Measurements from ENCODE around the gene PCBP3. TPM values are rescaled to one million over a fixed set of nuclear protein-coding genes. Genes with fewer than 3 reads are reported as not detected.

Gene PCBP3
- total and polyA plus RNA-seq, 4 donors = 14.3 to 30.0 (median 22.5) TPM

DNA sequence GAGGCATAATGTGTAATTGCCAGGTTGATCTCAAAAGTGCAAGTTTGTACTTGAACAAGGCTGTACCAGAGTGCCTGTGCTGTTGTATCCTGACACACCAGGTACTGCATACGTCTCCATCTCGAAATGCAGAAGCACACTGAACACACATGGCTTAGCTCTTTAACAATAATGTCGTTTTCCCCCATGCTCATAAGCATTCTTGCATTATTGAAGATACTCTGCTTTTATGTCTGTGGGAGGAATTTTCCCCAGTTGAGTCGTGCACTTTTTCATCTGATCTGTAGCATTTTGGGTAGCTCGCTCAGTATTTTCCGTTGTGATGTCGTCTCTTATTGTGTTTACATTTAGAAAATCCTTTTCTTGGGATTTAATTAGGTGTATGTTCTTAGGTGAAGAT, 98.7 kb downstream of the PCBP3 start:
- H3K27me3 ChIP-seq (ENCODE audit: control insufficient read depth, insufficient read depth, low read length) = no peaks in the 10 kb centered on the region
- no peak overlapping the region for H3K4me3 ChIP-seq (ENCODE audit: low read depth, low read length)
- no peak overlapping the region for H3K27ac ChIP-seq (ENCODE audit: low read depth, low read length)
- no peaks in the 10 kb centered on the region for H3K4me1 ChIP-seq (ENCODE audit: control insufficient read depth, insufficient read depth, low read length)
- DNase-seq (ENCODE audit: low read depth in 4 of 6, low spot score in 6 of 6) = peak in 1 of 6 donors; percentile 61
- no peaks in the 10 kb centered on the region for H3K9me3 ChIP-seq (ENCODE audit: control insufficient read depth, insufficient read depth, low read length)
- H3K36me3 ChIP-seq (ENCODE audit: control insufficient read depth, insufficient read depth, low read length) = peaks cover 4% of the 10 kb centered on the region
- WGBS (ENCODE audit: insufficient coverage) = no CpG with 5 or more reads among the region's 7 CpGs

DNA sequence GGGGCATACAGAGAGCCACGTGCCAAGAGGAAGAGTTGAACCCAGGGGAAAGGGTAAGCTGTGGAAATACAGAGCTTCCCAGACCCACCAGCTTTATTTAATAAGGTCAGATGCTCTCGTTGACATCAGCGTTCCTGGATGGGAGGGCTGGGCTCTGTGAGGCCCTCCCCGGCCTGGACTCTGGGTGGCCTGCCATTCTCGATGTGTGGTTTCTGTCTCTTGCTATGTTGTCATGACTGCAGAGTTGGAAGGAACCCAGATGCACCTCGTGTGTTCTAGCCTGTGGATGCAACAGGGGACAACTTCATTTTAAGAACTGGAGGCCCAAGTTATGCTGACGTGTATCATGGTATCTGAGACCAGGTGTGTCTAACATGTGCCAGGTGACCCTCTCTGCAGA, 101.7 kb downstream of the PCBP3 start:
- Histone ChIP-seq H3K27ac (ENCODE audit: low read depth, low read length) (no peak overlapping the region), H3K4me3 (ENCODE audit: low read depth, low read length) (no peak overlapping the region), H3K4me1 (ENCODE audit: control insufficient read depth, insufficient read depth, low read length) (no peaks in the 10 kb centered on the region), H3K27me3 (ENCODE audit: control insufficient read depth, insufficient read depth, low read length) (no peaks in the 10 kb centered on the region), H3K36me3 (ENCODE audit: control insufficient read depth, insufficient read depth, low read length) (peaks cover 11% of the 10 kb centered on the region), H3K9me3 (ENCODE audit: control insufficient read depth, insufficient read depth, low read length) (no peaks in the 10 kb centered on the region)
- WGBS (ENCODE audit: insufficient coverage) = 78% methylated on average over 7 of the region's 7 CpGs
- DNase-seq (ENCODE audit: low read depth in 4 of 6, low spot score in 6 of 6) = no peak

DNA sequence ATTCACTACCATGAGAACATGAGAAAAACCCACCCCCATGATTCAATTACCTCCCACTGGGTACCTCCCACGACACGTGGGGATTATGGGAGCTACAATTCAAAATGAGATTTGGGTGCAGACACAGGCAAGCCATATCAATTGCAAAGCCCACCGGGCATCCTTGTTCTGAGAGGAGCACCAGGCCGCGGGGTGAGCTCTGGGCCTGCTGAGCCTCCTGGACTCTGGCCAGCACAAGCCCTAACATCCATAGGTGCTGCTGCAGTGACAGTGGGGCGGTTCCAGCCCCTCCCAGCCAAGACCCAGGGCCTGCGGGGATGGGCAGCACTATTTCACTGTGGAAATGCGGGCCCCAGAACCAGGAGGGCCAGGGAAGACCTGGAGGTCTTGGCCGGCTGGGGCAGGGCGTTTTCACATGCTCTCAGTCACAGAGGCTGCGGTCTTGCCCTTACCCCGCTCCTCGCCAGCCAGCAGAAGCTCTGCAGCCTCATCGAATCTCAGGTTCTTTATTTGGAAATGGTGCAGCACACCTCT, 103.8 kb downstream of the PCBP3 start:
- Histone ChIP-seq H3K4me1 (ENCODE audit: control insufficient read depth, insufficient read depth, low read length) (no peaks in the 10 kb centered on the region), H3K36me3 (ENCODE audit: control insufficient read depth, insufficient read depth, low read length) (peaks cover 12% of the 10 kb centered on the region), H3K9me3 (ENCODE audit: control insufficient read depth, insufficient read depth, low read length) (no peaks in the 10 kb centered on the region), H3K4me3 (ENCODE audit: low read depth, low read length) (no peak overlapping the region), H3K27me3 (ENCODE audit: control insufficient read depth, insufficient read depth, low read length) (no peaks in the 10 kb centered on the region), H3K27ac (ENCODE audit: low read depth, low read length) (no peak overlapping the region)
- 86% methylated on average over 12 of the region's 14 CpGs for WGBS (ENCODE audit: insufficient coverage)
- DNase-seq (ENCODE audit: low read depth in 4 of 6, low spot score in 6 of 6) = no peak

DNA sequence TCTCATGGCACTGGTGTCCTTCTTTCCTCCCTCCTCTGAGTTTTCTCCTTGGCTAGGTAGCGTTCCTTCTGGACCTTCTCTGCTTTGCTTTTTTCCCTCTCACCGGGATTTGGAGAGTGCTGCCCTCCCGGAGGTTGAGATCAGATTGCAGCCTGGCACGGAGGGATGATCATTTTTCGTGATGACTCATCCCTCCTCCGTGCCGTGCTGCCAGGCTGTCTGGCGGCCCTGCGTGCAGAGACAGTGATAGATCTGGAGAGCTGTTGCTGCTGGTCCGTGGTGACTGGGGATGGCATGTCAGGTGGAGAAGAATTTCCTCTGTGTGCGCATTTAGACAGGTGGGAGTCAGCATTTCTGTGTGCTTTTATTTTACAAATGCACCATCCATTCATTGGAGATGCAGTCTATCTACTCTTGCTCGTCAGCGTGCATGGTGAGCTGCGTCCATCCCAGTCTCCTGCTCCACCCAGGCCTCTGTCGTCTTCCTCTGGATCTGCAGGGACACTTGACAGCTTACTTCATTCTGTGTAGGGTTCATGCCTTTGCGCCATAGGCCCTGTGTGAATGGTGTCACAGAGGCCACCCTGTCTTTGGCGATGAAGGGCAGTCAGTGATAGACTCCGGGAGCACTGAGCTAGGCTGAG, 104.4 kb downstream of the PCBP3 start:
- peak in 1 of 6 donors; percentile 73 for DNase-seq (ENCODE audit: low read depth in 4 of 6, low spot score in 6 of 6)
- Histone ChIP-seq H3K9me3 (ENCODE audit: control insufficient read depth, insufficient read depth, low read length) (no peaks in the 10 kb centered on the region), H3K4me1 (ENCODE audit: control insufficient read depth, insufficient read depth, low read length) (no peaks in the 10 kb centered on the region), H3K27me3 (ENCODE audit: control insufficient read depth, insufficient read depth, low read length) (no peaks in the 10 kb centered on the region), H3K4me3 (ENCODE audit: low read depth, low read length) (no peak overlapping the region), H3K36me3 (ENCODE audit: control insufficient read depth, insufficient read depth, low read length) (peaks cover 12% of the 10 kb centered on the region), H3K27ac (ENCODE audit: low read depth, low read length) (no peak overlapping the region)
- 56% methylated on average over 13 of the region's 18 CpGs for WGBS (ENCODE audit: insufficient coverage)

DNA sequence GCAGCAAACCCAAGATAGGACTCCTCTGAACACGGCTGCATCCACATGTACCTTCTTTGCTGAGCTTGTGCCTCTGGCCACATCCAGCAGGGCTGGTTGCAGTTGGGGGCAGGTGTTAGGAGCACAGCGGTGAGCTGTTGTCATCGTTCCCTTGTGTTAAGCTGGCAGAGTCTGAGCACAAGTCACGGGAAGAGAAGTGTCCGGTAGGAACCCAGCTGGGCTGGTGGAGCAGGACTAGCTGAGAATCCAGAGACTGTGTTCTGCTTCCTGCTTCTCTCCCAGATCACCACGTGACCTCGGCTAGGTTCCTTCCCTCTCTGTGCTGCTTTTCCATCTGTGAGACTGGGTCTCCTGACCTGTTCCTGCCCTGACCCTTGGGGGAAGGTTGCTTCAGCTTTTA, 105.1 kb downstream of the PCBP3 start:
- Histone ChIP-seq H3K4me3 (ENCODE audit: low read depth, low read length) (no peak overlapping the region), H3K27ac (ENCODE audit: low read depth, low read length) (no peak overlapping the region), H3K4me1 (ENCODE audit: control insufficient read depth, insufficient read depth, low read length) (no peaks in the 10 kb centered on the region), H3K27me3 (ENCODE audit: control insufficient read depth, insufficient read depth, low read length) (no peaks in the 10 kb centered on the region), H3K9me3 (ENCODE audit: control insufficient read depth, insufficient read depth, low read length) (no peaks in the 10 kb centered on the region), H3K36me3 (ENCODE audit: control insufficient read depth, insufficient read depth, low read length) (peaks cover 12% of the 10 kb centered on the region)
- 74% methylated on average over 5 of the region's 7 CpGs for WGBS (ENCODE audit: insufficient coverage)
- no peak for DNase-seq (ENCODE audit: low read depth in 4 of 6, low spot score in 6 of 6)

DNA sequence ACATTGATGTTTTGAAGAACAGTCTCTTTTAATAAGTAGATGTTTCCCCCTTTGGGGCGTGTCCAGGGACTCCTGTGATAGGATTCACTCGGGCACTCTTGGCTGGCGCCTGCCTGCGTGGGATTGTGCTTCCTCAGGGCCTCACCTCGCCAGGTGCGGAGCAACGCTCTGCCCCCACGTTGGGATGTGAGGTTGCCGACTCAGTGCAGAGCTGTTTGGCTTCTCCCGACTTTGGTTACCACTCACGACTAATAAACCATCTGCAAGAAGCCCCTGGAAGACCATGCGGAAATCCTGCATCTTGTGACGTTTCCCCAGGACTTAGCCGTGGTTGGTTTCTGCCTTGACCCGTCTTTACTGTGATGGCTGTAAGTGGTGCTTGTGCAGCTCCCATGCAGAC, 106.4 kb downstream of the PCBP3 start:
- Histone ChIP-seq H3K4me3 (ENCODE audit: low read depth, low read length) (no peak overlapping the region), H3K9me3 (ENCODE audit: control insufficient read depth, insufficient read depth, low read length) (no peaks in the 10 kb centered on the region), H3K27me3 (ENCODE audit: control insufficient read depth, insufficient read depth, low read length) (no peaks in the 10 kb centered on the region), H3K27ac (ENCODE audit: low read depth, low read length) (no peak overlapping the region), H3K4me1 (ENCODE audit: control insufficient read depth, insufficient read depth, low read length) (no peaks in the 10 kb centered on the region), H3K36me3 (ENCODE audit: control insufficient read depth, insufficient read depth, low read length) (peaks cover 12% of the 10 kb centered on the region)
- no peak for DNase-seq (ENCODE audit: low read depth in 4 of 6, low spot score in 6 of 6)
- WGBS (ENCODE audit: insufficient coverage) = 95% methylated on average over 12 of the region's 15 CpGs

DNA sequence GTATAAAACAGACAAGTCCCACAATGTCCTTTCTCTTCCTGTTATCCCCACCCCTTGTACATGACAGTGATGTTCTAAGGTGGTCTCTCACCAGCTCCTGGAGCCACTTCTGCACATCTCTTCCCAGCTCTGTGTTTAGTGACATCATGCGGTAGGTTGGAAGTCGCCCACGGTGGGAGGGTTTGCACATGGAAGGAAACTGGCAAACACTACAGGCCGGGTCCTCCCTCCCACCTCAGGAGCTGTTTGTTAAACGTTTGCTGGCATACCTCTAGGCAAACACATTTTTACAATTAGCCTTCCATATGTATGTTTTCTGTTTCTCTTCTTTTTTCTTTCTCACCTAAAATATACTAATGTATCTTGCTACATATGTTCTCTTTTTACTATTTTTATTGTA, 107.4 kb downstream of the PCBP3 start:
- 80% methylated on average over 3 of the region's 5 CpGs for WGBS (ENCODE audit: insufficient coverage)

DNA sequence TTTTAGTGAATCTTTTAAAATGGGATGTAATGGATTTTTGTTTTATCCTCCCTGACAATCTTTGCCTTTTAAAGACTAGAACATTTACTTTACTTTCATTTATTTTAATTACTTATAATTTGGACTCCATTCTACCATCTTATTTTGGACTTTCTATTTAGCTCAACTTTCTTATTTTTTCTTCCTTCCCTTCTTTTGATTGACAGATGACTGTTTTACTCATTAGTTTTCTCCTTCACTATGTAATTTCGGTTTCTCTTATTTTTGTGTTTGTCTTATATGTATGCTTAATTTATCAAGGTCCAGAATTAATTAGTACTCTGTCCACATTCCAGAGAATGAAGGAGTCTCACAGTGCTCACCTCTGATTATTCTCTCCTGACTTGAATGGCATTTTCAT, 109.9 kb downstream of the PCBP3 start:
- H3K36me3 ChIP-seq (ENCODE audit: control insufficient read depth, insufficient read depth, low read length) = peaks cover 5% of the 10 kb centered on the region
- H3K4me1 ChIP-seq (ENCODE audit: control insufficient read depth, insufficient read depth, low read length) = no peaks in the 10 kb centered on the region
- no peak for DNase-seq (ENCODE audit: low read depth in 4 of 6, low spot score in 6 of 6)
- H3K9me3 ChIP-seq (ENCODE audit: control insufficient read depth, insufficient read depth, low read length) = no peaks in the 10 kb centered on the region
- no peak overlapping the region for H3K27ac ChIP-seq (ENCODE audit: low read depth, low read length)
- H3K4me3 ChIP-seq (ENCODE audit: low read depth, low read length) = no peak overlapping the region
- no peaks in the 10 kb centered on the region for H3K27me3 ChIP-seq (ENCODE audit: control insufficient read depth, insufficient read depth, low read length)
- no CpG with 5 or more reads among the region's 1 CpG for WGBS (ENCODE audit: insufficient coverage)

More for the DNA sequence above, 107.4 kb downstream of the PCBP3 start:
- Histone ChIP-seq H3K27me3 (ENCODE audit: control insufficient read depth, insufficient read depth, low read length) (no peaks in the 10 kb centered on the region), H3K9me3 (ENCODE audit: control insufficient read depth, insufficient read depth, low read length) (no peaks in the 10 kb centered on the region), H3K27ac (ENCODE audit: low read depth, low read length) (no peak overlapping the region), H3K36me3 (ENCODE audit: control insufficient read depth, insufficient read depth, low read length) (peaks cover 8% of the 10 kb centered on the region), H3K4me1 (ENCODE audit: control insufficient read depth, insufficient read depth, low read length) (no peaks in the 10 kb centered on the region), H3K4me3 (ENCODE audit: low read depth, low read length) (no peak overlapping the region)
- DNase-seq (ENCODE audit: low read depth in 4 of 6, low spot score in 6 of 6) = peak in 1 of 6 donors; percentile 52

DNA sequence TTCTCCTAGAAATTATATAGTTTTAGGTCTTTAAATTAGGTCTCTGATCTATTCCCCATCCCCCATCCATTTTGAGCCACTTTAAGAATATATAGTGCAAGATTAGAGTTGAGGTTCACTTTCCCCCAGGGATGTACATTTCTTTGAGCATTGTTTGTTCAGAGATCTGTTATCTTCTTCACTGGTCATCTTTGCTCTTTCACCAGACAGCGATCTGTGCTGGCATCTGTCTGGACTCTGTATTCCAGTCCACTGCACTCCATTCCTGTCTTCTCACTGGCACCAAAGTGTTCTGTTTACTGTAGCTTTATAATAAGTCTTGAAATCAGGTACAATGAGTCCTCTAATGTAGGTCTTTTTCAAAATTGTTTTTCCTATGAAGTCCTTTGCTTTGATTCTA, 112.5 kb downstream of the PCBP3 start:
- no peaks in the 10 kb centered on the region for H3K4me1 ChIP-seq (ENCODE audit: control insufficient read depth, insufficient read depth, low read length)
- H3K27me3 ChIP-seq (ENCODE audit: control insufficient read depth, insufficient read depth, low read length) = no peaks in the 10 kb centered on the region
- H3K36me3 ChIP-seq (ENCODE audit: control insufficient read depth, insufficient read depth, low read length) = no peaks in the 10 kb centered on the region
- no peak overlapping the region for H3K27ac ChIP-seq (ENCODE audit: low read depth, low read length)
- H3K9me3 ChIP-seq (ENCODE audit: control insufficient read depth, insufficient read depth, low read length) = no peaks in the 10 kb centered on the region
- no peak overlapping the region for H3K4me3 ChIP-seq (ENCODE audit: low read depth, low read length)
- WGBS (ENCODE audit: insufficient coverage) = no CpG with 5 or more reads among the region's 1 CpG
- DNase-seq (ENCODE audit: low read depth in 4 of 6, low spot score in 6 of 6) = no peak

DNA sequence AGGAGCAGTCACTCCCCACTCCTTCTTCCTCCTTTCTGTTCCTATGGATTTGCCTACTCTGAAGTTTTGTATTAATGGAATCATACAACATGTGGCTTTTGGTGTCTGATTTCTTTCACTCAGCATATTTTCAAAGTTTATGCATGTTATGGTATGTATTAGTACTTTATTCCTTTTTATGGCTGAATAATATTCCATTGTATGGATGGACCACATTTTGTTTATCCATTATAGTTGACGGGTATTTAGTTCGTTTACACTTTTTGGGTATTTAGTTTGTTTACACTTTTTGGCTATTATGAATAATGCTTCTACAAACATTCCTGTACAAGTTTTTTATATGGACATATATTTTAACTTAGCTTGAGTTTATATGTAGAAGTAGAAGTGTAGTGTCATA, 113.1 kb downstream of the PCBP3 start:
- H3K27ac ChIP-seq (ENCODE audit: low read depth, low read length) = no peak overlapping the region
- WGBS (ENCODE audit: insufficient coverage) = no CpG with 5 or more reads among the region's 2 CpGs
- DNase-seq (ENCODE audit: low read depth in 4 of 6, low spot score in 6 of 6) = no peak
- H3K27me3 ChIP-seq (ENCODE audit: control insufficient read depth, insufficient read depth, low read length) = no peaks in the 10 kb centered on the region
- H3K4me1 ChIP-seq (ENCODE audit: control insufficient read depth, insufficient read depth, low read length) = no peaks in the 10 kb centered on the region
- H3K9me3 ChIP-seq (ENCODE audit: control insufficient read depth, insufficient read depth, low read length) = no peaks in the 10 kb centered on the region
- H3K4me3 ChIP-seq (ENCODE audit: low read depth, low read length) = no peak overlapping the region
- H3K36me3 ChIP-seq (ENCODE audit: control insufficient read depth, insufficient read depth, low read length) = peaks cover 2% of the 10 kb centered on the region

Measured in spinal cord (tissue), 10 donors.